ENCODE data around the gene NUDT14. TPM values are rescaled to one million over a fixed set of nuclear protein-coding genes. Genes with fewer than 3 reads are reported as not detected.
A peak's percentile ranks its signal among the peaks of the same experiment; 100 is the strongest.

NUDT14 gene
- total RNA-seq = 10 to 100 TPM in 5 of 6 experiments, 1 to 10 TPM in 1; 9.0 to 27.4 (median 11.4) TPM
- long read RNA-seq, partial matches to known transcripts = 0 of 3 reads
- long read RNA-seq, other reads (novel, unspliced or antisense) = 0 of 3 reads

DNA sequence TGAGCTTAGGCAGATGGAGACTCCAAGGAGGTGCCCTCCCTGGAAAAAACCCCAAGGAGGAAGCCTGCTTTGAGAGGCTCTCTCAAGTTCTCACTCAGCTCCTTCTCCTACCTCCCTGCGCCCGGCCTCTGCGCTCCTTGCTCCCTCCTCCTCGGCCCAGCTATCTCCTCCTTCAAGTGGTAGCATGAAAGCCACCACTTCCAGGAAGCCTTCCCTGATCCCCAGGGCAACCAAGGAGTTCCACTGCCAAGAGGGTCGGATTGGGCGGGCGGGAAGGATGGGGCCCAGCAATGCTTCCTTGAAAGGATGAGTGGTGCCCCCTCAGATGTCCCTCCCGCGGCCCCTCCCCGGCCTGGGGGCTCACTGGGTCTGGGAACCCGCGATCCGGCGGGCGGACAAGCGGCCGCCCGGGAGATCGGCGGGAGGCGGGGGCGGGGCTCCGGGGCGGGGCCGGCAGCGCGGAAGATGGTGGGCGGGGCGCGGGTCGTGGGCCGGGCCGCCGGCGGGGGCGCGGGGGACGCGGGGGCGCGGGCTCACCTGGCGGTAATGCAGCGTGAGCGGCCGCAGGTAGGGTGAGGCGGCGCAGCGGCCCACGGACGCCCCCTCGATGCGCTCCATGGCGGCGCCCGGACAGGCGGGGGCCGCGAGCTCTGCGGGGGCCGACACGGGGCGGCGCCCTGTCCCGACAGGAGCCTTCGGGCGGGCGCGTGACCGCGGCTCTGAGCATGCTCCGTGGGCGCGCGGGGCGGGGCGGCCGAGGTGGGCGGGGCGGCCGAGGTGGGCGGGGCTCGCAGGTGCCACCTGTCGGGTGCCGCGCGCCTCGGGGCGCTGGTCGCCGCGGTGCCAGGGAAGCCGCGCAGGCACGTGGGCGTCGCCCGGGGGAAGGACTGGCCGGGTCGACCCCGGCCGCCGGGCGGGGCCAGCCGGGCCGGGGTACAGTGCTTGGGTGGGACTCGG is at the start of gene NUDT14:
Gene NUDT14, minus strand, starts transcription at position 721 of the 957 bp plus-strand sequence. Its CDS starts 103 bp downstream, at position 618.
- peak within 1 kb of the TSS; percentile 52 to 66 (median 52) for H3K4me3 ChIP-seq
- peak; percentile 84 to 91 (median 88) for ATAC-seq
- H3K27ac ChIP-seq = peak within 1 kb of the TSS in 1 of 3 donors; percentile 29
- H3K36me3 ChIP-seq = no peaks in the 10 kb centered on the region
- DNase-seq = peak; percentile 84 to 88 (median 87)
- 9% methylated on average over 15 of the region's 106 CpGs for WGBS (ENCODE audit: insufficient coverage, low coverage, low lambda C conversion rate, missing lambda C conversion rate)
- peak; percentile 36 for TF ChIP-seq POLR2A (IDR thresholded peaks at IDR 0.05)
- TF ChIP-seq, protein P1, sequence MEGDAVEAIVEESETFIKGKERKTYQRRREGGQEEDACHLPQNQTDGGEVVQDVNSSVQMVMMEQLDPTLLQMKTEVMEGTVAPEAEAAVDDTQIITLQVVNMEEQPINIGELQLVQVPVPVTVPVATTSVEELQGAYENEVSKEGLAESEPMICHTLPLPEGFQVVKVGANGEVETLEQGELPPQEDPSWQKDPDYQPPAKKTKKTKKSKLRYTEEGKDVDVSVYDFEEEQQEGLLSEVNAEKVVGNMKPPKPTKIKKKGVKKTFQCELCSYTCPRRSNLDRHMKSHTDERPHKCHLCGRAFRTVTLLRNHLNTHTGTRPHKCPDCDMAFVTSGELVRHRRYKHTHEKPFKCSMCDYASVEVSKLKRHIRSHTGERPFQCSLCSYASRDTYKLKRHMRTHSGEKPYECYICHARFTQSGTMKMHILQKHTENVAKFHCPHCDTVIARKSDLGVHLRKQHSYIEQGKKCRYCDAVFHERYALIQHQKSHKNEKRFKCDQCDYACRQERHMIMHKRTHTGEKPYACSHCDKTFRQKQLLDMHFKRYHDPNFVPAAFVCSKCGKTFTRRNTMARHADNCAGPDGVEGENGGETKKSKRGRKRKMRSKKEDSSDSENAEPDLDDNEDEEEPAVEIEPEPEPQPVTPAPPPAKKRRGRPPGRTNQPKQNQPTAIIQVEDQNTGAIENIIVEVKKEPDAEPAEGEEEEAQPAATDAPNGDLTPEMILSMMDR (IDR thresholded peaks at IDR 0.05) = peak in 1 of 4 donors; percentile 7
- H3K27me3 ChIP-seq = no peaks in the 10 kb centered on the region
- intact Hi-C loops (cut with DNase I) = no loop called here
- no peaks in the 10 kb centered on the region for H3K9me3 ChIP-seq
- H3K4me1 ChIP-seq = no peaks in the 10 kb centered on the region

DNA sequence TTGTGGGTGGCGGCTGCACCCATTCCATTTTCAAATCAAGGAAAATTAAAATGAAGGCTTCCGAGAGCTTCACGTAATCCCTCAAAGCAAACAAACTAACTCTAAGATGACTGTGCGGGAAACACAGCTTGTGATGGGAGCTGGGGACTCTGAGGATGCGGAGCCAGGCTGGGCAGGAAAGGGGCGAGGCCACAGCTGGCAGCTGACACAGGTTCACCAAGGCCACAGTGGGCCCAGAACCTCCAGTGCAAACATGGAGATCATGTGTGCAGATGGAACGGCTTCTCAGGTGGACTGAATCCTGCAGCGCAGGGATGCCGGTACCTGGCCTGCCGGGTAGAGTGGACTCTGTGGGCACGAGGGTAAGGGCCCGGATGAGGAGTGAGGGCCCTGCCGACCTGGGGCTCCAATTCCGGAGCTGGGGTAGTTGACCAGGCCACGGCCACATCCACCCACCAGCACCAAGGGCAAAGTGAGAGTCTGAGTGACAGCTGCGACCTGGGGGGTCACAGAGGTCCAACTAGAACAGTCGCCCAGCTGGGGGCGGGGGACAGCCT is 48.1 kb upstream of the NUDT14 start:
- peak in 1 of 4 donors; percentile 39 for ATAC-seq
- intact Hi-C loops (cut with DNase I) = no loop called here
- peak in 1 of 3 donors; percentile 46 for DNase-seq
- 93% methylated on average over 12 of the region's 18 CpGs for WGBS (ENCODE audit: insufficient coverage, low coverage, low lambda C conversion rate, missing lambda C conversion rate)
- Histone ChIP-seq H3K27ac (no peak overlapping the region), H3K9me3 (no peaks in the 10 kb centered on the region), H3K36me3 (peaks cover 0 to 12% (median 1%) of the 10 kb centered on the region in 4 donors), H3K27me3 (no peaks in the 10 kb centered on the region), H3K4me3 (no peak overlapping the region), H3K4me1 (no peaks in the 10 kb centered on the region)
- no peak for TF ChIP-seq POLR2A (IDR thresholded peaks at IDR 0.05)
- TF ChIP-seq, protein P1 (IDR thresholded peaks at IDR 0.05) = no peak

DNA sequence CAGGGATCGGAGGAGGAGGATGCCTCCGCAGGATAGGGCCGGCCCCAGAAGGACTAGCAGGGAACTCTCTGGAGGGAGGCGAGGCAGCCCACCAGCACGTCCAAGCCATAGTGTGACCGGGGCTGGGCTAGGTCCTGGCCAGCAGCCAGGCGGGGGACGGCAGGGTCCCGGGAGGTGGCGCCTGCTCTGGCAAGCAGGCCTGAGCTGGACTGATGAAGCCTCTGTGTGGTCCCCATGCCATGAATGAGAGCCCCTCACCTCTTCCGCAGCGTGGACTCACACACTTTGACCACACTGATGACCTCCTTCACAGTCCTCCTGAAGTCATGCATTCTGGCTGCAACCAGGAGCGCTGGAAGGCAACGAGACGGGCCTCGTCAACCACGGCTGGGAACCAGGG is 47.5 kb upstream of the NUDT14 start:
- Histone ChIP-seq H3K4me3 (no peak overlapping the region), H3K27me3 (no peaks in the 10 kb centered on the region), H3K9me3 (no peaks in the 10 kb centered on the region), H3K4me1 (no peaks in the 10 kb centered on the region), H3K27ac (no peak overlapping the region), H3K36me3 (peaks cover 0 to 12% (median 1%) of the 10 kb centered on the region in 4 donors)
- intact Hi-C loops (cut with DNase I) = no loop called here
- DNase-seq (peak in 1 of 3 donors; percentile 30), ATAC-seq (peak in 1 of 4 donors; percentile 47)
- WGBS (ENCODE audit: insufficient coverage, low coverage, low lambda C conversion rate, missing lambda C conversion rate) = 88% methylated on average over 6 of the region's 17 CpGs
- no peak for TF ChIP-seq POLR2A (IDR thresholded peaks at IDR 0.05)
- TF ChIP-seq, protein P1 (IDR thresholded peaks at IDR 0.05) = no peak

DNA sequence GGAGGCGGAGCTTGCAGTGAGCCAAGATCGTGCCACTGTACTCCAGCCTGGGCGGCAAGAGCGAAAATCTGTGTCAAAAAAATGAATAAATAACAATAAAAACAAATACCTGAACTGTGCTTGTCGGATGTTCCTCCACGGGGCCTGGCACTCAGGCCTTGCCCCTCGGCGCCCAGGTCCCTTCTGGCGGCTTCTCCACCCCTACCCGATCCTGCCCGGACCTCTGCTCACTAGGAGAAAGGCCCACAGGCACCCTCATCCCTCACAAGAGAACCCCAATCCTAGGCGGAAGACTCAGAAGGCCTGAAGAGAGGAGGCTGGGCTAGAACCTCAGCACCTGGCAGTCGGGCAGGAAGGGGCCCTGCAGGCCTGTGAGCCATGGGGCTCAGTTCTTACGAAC is 46.2 kb upstream of the NUDT14 start:
- no peaks in the 10 kb centered on the region for H3K4me1 ChIP-seq
- no peak overlapping the region for H3K4me3 ChIP-seq
- DNase-seq = peak in 1 of 3 donors; percentile 15
- H3K27me3 ChIP-seq = no peaks in the 10 kb centered on the region
- TF ChIP-seq POLR2A (IDR thresholded peaks at IDR 0.05) = no peak
- TF ChIP-seq, protein P1 (IDR thresholded peaks at IDR 0.05) = no peak
- H3K9me3 ChIP-seq = no peaks in the 10 kb centered on the region
- no peak for ATAC-seq
- peaks cover 0 to 12% (median 1%) of the 10 kb centered on the region in 4 donors for H3K36me3 ChIP-seq
- intact Hi-C loops (cut with DNase I) = no loop called here
- no peak overlapping the region for H3K27ac ChIP-seq
- 80% methylated on average over 4 of the region's 14 CpGs for WGBS (ENCODE audit: insufficient coverage, low coverage, low lambda C conversion rate, missing lambda C conversion rate)
